PC-9 (cell line): ENCODE data around the gene MYO1B. TPM values are rescaled to one million over a fixed set of nuclear protein-coding genes. Genes with fewer than 3 reads are reported as not detected.

ENCODE experiments used
- BruUV-seq: library from RNA; stranded (reverse); fragments of 400-500 nt; replicated peaks from 2 replicates; lab custom pipeline; 2021; lab: Mats Ljungman, UMichigan
- CTCF ChIA-PET: fragments of 300-600 bp; sonication (Branson Sonifier 250); formaldehyde crosslinking; loops from one replicate; lab custom pipeline; 2022; ENCODE audit warnings: antibody characterized with exemption; lab: Charles Lee
- POLR2A ChIA-PET: fragments of 300-600 bp; sonication (Branson Sonifier 250); formaldehyde crosslinking; loops from one replicate; lab custom pipeline; 2022; ENCODE audit warnings: antibody characterized with exemption; ENCODE audit not compliant: unreplicated experiment; lab: Charles Lee
- DNase-seq, 2 experiments: peaks; one replicate each; pipeline versions ENCODE4 v3.0.0 to v3.0.0-alpha.2; 2015 to 2022; ENCODE audit warnings: mixed read lengths in 1 of 2
- H2AFZ ChIP-seq: fragments of 200-600 bp; sonication (generic); 2 replicates; pipeline ENCODE4 v1.8.1; 2017; ENCODE audit warnings: antibody characterized with exemption
- H3F3A ChIP-seq: fragments of 200-600 bp; sonication (generic); 2 replicates; pipeline ENCODE4 v1.8.1; 2017; ENCODE audit warnings: antibody characterized with exemption, mild to moderate bottlenecking, low read depth; ENCODE audit not compliant: insufficient read depth
- H3K27ac ChIP-seq: fragments of 200-600 bp; sonication (generic); 2 replicates; pipeline ENCODE4 v1.6.1; 2016; ENCODE audit warnings: mixed run types
- H3K27me3 ChIP-seq: fragments of 200-600 bp; sonication (generic); 2 replicates; pipeline ENCODE4 v1.6.1; 2016; ENCODE audit warnings: low read depth, mixed run types; ENCODE audit not compliant: insufficient read depth
- H3K36me3 ChIP-seq: fragments of 200-600 bp; sonication (generic); 2 replicates; pipeline ENCODE4 v1.6.1; 2016; ENCODE audit warnings: low read depth, mixed run types
- H3K4me1 ChIP-seq: fragments of 200-600 bp; sonication (generic); replicated peaks from 2 replicates; pipeline ENCODE4 v1.6.1; 2016; ENCODE audit warnings: mixed run types; ENCODE audit not compliant: insufficient read depth
- H3K4me2 ChIP-seq: fragments of 200-600 bp; sonication (generic); 2 replicates; pipeline ENCODE4 v1.6.1; 2017; ENCODE audit warnings: mixed run types
- H3K4me3 ChIP-seq: fragments of 200-600 bp; sonication (generic); 2 replicates; pipeline ENCODE4 v1.6.1; 2016; ENCODE audit warnings: mixed run types
- H3K79me2 ChIP-seq: fragments of 200-600 bp; sonication (generic); 2 replicates; pipeline ENCODE4 v1.6.1; 2017; ENCODE audit warnings: low read depth, mixed run types
- H3K9me2 ChIP-seq: fragments of 200-600 bp; sonication (generic); 2 replicates; pipeline ENCODE4 v1.8.1; 2017; ENCODE audit warnings: mild to moderate bottlenecking; ENCODE audit not compliant: insufficient read depth
- H3K9me3 ChIP-seq: fragments of 200-600 bp; sonication (generic); 2 replicates; pipeline ENCODE4 v1.8.1; 2016; ENCODE audit warnings: low read depth; ENCODE audit not compliant: insufficient read depth
- H4K20me1 ChIP-seq: fragments of 200-600 bp; sonication (generic); 2 replicates; pipeline ENCODE4 v1.8.1; 2017; ENCODE audit not compliant: insufficient read depth
- EZH2 ChIP-seq: fragments of 200-600 bp; sonication (generic); IDR thresholded peaks from 2 replicates; pipeline ENCODE4 v1.8.0; 2017; ENCODE audit warnings: antibody characterized with exemption, low read depth
- intact Hi-C: fragments of 100-400 bp; cut with micrococcal nuclease; formaldehyde crosslinking; loops from one replicate; pipeline ENCODE4 v1.10.0; 2022; ENCODE audit not compliant: unreplicated experiment
- total RNA-seq: library from RNA; stranded (reverse); gene quantifications from 2 replicates; pipeline ENCODE4 v1.2.3, GENCODE V29; 2021
- TF ChIP-seq, protein P1 (sequence below): fragments of 200-600 bp; sonication (generic); conservative IDR thresholded peaks from 2 replicates; pipeline ENCODE4 v1.6.1; 2017; ENCODE audit warnings: mixed run types, antibody characterized with exemption, mild to moderate bottlenecking, moderate library complexity

The MYO1B gene
- total RNA-seq, 1 experiment from 2014 or later = 55.0 TPM

DNA sequence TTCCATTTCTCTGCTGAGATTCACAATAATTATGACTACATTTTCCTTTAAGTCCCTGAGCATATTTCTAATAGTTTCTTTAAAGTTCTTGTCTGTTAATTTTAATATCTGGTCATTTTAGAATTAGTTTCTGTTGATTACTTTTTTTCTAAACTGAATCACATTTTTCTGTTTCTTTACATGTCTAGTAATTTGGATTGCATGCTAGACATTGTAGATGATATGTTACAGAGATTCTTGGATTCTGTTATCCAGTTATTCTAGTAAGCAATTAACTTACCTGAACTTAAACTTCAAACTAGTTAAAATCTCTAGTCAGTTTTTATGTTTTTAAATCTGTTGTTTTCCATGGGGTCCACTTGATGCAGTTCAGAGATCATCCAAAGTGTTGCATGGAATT lies 214.0 kb downstream of the MYO1B start:
- Histone ChIP-seq H3F3A (no peaks in the 10 kb centered on the region), H2AFZ (no peak overlapping the region), H3K4me1 (no peaks in the 10 kb centered on the region), H3K27ac (no peak overlapping the region), H3K27me3 (no peaks in the 10 kb centered on the region), H3K4me3 (no peak overlapping the region), H4K20me1 (no peaks in the 10 kb centered on the region), H3K79me2 (no peaks in the 10 kb centered on the region), H3K9me3 (no peaks in the 10 kb centered on the region), H3K36me3 (no peaks in the 10 kb centered on the region), H3K4me2 (no peak overlapping the region), H3K9me2 (no peaks in the 10 kb centered on the region)
- intact Hi-C loops = no loop called here
- TF ChIP-seq EZH2 = no peak
- TF ChIP-seq, protein P1, sequence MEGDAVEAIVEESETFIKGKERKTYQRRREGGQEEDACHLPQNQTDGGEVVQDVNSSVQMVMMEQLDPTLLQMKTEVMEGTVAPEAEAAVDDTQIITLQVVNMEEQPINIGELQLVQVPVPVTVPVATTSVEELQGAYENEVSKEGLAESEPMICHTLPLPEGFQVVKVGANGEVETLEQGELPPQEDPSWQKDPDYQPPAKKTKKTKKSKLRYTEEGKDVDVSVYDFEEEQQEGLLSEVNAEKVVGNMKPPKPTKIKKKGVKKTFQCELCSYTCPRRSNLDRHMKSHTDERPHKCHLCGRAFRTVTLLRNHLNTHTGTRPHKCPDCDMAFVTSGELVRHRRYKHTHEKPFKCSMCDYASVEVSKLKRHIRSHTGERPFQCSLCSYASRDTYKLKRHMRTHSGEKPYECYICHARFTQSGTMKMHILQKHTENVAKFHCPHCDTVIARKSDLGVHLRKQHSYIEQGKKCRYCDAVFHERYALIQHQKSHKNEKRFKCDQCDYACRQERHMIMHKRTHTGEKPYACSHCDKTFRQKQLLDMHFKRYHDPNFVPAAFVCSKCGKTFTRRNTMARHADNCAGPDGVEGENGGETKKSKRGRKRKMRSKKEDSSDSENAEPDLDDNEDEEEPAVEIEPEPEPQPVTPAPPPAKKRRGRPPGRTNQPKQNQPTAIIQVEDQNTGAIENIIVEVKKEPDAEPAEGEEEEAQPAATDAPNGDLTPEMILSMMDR = no peak
- no TSS peak for BruUV-seq
- no peak for DNase-seq
- ChIA-PET POLR2A (no interaction called here), CTCF (no interaction called here)

DNA sequence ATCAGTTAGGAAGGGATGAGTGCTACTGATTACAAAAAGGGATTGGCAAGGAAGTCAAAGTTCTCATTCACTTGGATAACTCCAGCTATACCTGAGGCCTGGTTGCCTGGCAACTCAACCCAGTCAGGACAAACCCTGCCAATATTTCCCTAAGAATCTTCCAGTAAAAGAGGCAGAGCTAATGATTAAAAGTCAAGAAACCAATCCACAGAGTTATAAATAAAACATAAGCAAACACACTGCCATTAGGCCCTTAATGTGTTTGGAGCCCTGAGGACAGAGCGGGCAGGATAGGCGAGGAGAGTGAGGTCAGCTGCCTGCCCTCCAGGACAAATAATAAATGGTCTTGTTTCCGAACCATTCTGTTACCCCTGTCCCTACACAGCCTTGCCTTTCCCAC lies 217.2 kb downstream of the MYO1B start:
- Histone ChIP-seq H3K4me3 (no peak overlapping the region), H3K27me3 (no peaks in the 10 kb centered on the region), H4K20me1 (no peaks in the 10 kb centered on the region), H3K9me3 (no peaks in the 10 kb centered on the region), H2AFZ (no peak overlapping the region), H3F3A (no peaks in the 10 kb centered on the region), H3K27ac (no peak overlapping the region), H3K36me3 (no peaks in the 10 kb centered on the region), H3K4me1 (no peaks in the 10 kb centered on the region), H3K4me2 (no peak overlapping the region), H3K79me2 (no peaks in the 10 kb centered on the region), H3K9me2 (no peaks in the 10 kb centered on the region)
- intact Hi-C loops = no loop called here
- TF ChIP-seq EZH2 = no peak
- TF ChIP-seq, protein P1 = no peak
- ChIA-PET POLR2A (no interaction called here), CTCF (no interaction called here)
- BruUV-seq = no TSS peak
- no peak for DNase-seq

DNA sequence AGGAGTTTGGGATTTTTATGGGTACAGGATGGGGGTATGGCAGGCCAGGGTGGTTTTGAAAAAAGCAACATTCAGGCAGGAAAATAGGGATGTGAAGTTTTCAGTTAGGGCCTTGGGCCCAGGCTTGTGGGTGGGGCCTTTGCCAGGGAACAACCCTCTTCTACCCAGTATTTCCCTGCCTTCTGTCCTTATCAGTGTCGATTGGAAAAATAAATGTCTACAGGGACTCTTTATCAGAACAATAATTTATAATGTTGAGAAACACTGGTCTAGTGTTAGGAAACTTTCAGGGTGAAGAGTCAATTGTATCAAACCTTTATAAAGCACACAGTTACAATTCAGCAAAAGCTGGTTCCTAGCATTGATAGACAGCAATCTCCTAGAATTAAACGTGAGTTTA lies 218.6 kb downstream of the MYO1B start:
- BruUV-seq = no TSS peak
- DNase-seq = no peak
- H3K4me3 ChIP-seq = no peak overlapping the region
- no peaks in the 10 kb centered on the region for H4K20me1 ChIP-seq
- no peaks in the 10 kb centered on the region for H3K36me3 ChIP-seq
- TF ChIP-seq, protein P1 = no peak
- no peak for TF ChIP-seq EZH2
- no peak overlapping the region for H2AFZ ChIP-seq
- H3F3A ChIP-seq = no peaks in the 10 kb centered on the region
- no peaks in the 10 kb centered on the region for H3K27me3 ChIP-seq
- ChIA-PET CTCF (no interaction called here), POLR2A (interaction anchor here (0.6 kb wide), 1 partner anchor 490 kb away, joined by 3 read pairs; no protein-coding TSS in a partner anchor)
- no peaks in the 10 kb centered on the region for H3K9me3 ChIP-seq
- H3K4me1 ChIP-seq = no peaks in the 10 kb centered on the region
- H3K79me2 ChIP-seq = no peaks in the 10 kb centered on the region
- no peaks in the 10 kb centered on the region for H3K9me2 ChIP-seq
- no peak overlapping the region for H3K4me2 ChIP-seq
- intact Hi-C loops = no loop called here
- H3K27ac ChIP-seq = no peak overlapping the region
